Activated effector memory CD4-positive, alpha-beta T cell treated with Interleukin-2 at 50 U/mL for 16 hours (primary cell): ENCODE measurements around the gene LRRC4C.

Source experiments
- DNase-seq: peaks from one replicate; pipeline ENCODE4 v3.0.0-alpha.2; 2020

The LRRC4C gene

GRCh38 chr11:40421208-40421981, 1038.1 kb downstream of the LRRC4C start:
- DNase-seq = no peak

- DNase-seq = no peak
These were observed 1041.8 kb downstream of the LRRC4C start for GRCh38 chr11:40417627-40418026.

- DNase-seq = no peak
These were observed 1052.1 kb downstream of the LRRC4C start for GRCh38 chr11:40407355-40407754.

GRCh38 chr11:40405614-40406013, 1053.8 kb downstream of the LRRC4C start:
- no peak for DNase-seq

GRCh38 chr11:40403321-40403720, 1056.1 kb downstream of the LRRC4C start:
- DNase-seq = no peak

- DNase-seq = no peak
These were observed 1058.2 kb downstream of the LRRC4C start for GRCh38 chr11:40401132-40401853.

- no peak for DNase-seq
These were observed 1062.3 kb downstream of the LRRC4C start for GRCh38 chr11:40397141-40397540.

DNA sequence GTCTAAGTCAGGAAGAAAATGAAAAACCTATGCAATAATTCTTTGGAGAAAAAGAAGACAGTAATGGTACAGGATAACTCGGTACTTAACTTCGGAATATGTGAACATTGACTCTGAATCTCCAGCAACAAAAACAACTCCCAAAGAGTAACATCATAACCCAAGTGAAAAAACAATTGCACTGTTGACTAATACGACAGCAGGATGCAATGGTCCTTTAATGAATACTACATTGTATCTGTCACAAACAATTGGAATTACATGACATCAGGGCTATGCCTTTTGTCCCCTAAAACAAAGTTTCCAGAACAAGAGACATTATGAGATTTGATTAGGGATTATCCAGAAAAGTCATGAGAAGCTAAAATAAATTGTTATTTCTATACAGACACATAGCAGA, 1065.9 kb downstream of the LRRC4C start:
- DNase-seq = no peak

DNA sequence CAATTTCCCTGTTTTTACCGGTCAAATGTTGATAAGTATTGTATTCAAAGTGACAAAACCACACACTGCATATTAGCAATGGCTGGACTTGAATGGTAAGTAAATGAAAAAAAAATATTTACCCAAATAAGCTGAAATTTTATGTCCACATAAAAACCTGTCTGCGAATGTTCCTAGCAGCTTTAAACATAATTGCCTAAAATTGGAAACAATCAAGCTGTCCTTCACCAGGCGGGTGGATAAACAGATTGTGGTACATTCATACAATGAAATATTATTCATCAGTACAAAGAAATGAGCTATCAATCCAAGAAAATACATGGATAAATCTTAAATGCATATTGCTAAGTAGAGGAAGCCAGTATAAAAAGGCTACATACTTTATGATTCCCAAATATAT, 1067.8 kb downstream of the LRRC4C start:
- DNase-seq = no peak

- DNase-seq = no peak
These were observed 1071.2 kb downstream of the LRRC4C start for GRCh38 chr11:40388097-40388818.

GRCh38 chr11:40387240-40387980, 1072.0 kb downstream of the LRRC4C start:
- no peak for DNase-seq

GRCh38 chr11:40384991-40385390, 1074.5 kb downstream of the LRRC4C start:
- DNase-seq = no peak

DNA sequence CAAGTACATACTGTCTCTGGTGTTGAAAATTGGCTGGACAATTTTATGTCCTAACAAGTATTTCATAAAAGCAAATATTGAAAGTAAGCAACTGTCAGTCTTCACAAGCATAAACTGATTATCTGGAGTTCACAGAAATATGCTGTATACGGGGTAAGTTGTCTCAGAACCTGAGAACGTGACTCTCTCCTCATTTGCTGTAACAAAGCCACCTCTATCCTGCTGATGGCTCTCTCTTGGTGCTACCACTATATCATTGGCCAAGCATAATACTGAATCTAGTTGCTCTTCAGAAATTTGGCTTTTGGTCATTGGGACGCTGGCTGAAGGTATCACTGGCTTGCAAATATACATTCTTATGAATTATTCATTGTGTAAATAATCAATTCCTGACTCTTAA, 1078.0 kb downstream of the LRRC4C start:
- no peak for DNase-seq

DNA sequence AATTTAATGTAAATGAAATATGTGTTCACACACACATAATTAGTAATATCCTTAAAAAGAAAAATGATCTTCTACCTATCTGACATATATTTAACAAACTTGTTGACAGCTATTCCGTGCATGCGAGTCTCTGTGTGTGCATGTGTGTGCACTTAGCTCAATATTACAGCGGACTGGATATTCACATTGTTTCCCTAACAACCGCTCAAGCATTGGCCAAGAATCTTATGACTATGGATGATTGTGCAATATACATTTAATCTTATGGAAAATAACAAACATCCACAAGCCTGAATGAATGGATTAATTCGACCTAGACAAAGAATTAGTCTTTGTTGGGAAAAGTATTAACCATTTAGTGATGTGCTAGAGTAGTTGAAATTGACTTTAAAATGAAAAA, 1078.6 kb downstream of the LRRC4C start:
- DNase-seq = no peak

- DNase-seq = no peak
These were observed 1083.1 kb downstream of the LRRC4C start for GRCh38 chr11:40376331-40376730.

DNA sequence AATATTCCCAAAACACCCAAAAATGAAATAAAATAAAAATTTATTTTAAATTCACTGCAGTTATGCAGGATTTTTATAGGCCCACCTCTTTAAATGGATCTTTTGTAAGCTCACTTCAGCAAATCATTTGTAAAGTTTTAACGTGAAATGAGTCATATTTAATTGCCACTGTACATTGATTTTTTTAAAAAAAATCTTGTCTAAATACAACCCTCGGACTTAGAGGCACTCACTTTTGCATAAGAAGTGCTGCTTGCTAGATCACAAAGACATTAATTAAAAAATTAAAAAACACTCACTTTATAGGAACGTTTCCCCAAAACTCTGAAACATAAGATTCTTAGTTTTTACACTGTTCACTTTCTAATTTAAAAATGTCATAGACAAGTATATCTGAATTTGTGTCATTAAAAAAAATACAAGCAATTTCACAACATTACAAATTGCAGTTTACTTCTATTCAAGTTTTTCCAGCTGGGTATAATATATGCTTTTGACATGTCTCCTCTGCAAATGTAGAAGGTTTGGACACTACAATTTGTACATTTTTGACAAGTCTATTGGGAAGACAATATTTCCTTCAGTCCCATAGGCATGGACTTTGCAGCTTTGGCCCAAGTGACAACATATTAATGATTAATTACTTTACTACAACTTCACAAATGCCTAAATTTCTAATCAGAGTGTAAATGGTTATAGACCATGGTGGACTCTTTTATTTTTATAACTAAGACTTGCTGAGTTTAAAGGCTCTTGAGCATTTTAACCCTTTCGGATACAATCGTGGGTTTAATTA, 1088.4 kb downstream of the LRRC4C start:
- no peak for DNase-seq

- DNase-seq = no peak
These were observed 1099.2 kb downstream of the LRRC4C start for GRCh38 chr11:40360206-40360798.

DNA sequence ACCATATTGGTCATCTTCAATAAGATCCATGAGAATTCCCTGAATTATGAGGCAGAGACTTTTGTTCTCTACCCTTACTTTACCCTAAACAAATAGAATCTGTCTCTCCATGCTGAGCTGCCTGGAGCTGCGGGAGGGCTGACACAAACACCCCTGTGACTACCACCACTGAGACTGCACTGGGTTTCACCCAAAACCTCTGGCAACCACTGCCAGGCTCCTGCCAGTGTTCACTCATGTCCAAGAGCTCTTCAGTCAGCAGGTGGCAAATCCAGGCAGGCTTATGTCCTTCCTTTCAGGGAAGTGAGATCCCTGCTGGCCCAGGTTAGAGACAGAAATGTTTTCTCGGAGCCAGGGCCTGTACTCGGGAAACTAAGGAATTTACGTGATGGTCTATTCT, 1105.3 kb downstream of the LRRC4C start:
- no peak for DNase-seq

DNA sequence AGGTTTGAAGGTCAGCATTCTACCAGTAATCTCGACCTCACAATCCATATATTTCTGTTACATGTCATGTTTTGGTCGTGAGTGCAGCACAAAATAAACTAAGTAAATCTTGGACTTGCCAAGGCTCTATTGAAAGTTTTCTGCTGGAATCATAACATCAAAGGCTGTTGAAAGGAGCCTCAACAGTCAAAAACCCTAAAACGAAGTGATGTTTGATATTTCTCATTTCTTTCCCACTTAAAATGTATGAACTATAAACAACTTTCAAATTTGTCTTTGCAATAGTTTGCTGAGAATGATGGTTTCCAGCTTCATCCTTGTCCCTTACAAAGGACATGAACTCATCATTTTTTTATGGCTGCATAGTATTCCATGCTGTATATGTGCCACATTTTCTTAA, 1118.5 kb downstream of the LRRC4C start:
- DNase-seq = no peak

DNA sequence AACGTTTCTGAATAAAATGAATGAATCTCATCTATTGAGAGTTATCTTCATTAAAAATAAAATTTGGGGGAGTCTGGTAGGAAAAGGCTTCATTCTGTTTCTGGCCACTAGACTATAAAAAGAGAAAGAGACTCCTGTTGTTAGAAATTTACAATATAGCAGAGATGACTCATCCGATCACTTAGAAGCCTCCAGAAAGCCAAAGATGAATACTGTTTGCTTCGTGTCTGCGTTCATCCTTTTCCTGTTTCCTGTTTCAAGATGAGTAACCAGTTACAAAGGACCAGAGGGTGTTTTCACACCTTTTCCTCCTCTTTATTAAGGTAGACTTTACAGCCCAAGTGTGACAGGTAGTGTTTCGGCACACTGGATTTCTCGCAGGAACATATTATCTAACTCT, 1120.7 kb downstream of the LRRC4C start:
- no peak for DNase-seq

- DNase-seq = no peak
These were observed 1121.4 kb downstream of the LRRC4C start for GRCh38 chr11:40338062-40338461.

GRCh38 chr11:40337118-40337517, 1122.3 kb downstream of the LRRC4C start:
- DNase-seq = no peak
